SK-N-DZ (cell line): ENCODE data around the gene FAM98B.

Experiments used
- DNase-seq: peaks from one replicate; pipeline ENCODE4 v3.0.0-alpha.2; 2015; ENCODE audit warnings: low spot score

Gene FAM98B

GRCh38 chr15:38507570-38507969 is 53.6 kb downstream of the FAM98B start:
- DNase-seq: no peak

- no peak for DNase-seq
Observed at GRCh38 chr15:38508647-38509046, 54.7 kb downstream of the FAM98B start.

- no peak for DNase-seq
Observed at GRCh38 chr15:38509152-38509551, 55.2 kb downstream of the FAM98B start.

- DNase-seq: no peak
Observed at GRCh38 chr15:38512901-38513300, 59.0 kb downstream of the FAM98B start.

GRCh38 chr15:38514601-38515000 is 60.7 kb downstream of the FAM98B start:
- peak; percentile 9 for DNase-seq

GRCh38 chr15:38516626-38517025 is 62.7 kb downstream of the FAM98B start:
- DNase-seq: no peak

- DNase-seq: no peak
Observed at GRCh38 chr15:38517312-38517975, 63.5 kb downstream of the FAM98B start.

GRCh38 chr15:38518084-38518483 is 64.2 kb downstream of the FAM98B start:
- no peak for DNase-seq

- DNase-seq: no peak
Observed at GRCh38 chr15:38520035-38520434, 66.1 kb downstream of the FAM98B start.

- no peak for DNase-seq
Observed at GRCh38 chr15:38521316-38521715, 67.4 kb downstream of the FAM98B start.

- DNase-seq: no peak
Observed at GRCh38 chr15:38522922-38523321, 69.0 kb downstream of the FAM98B start.

GRCh38 chr15:38524156-38524555 is 70.2 kb downstream of the FAM98B start:
- DNase-seq: no peak

GRCh38 chr15:38525489-38525888 is 71.6 kb downstream of the FAM98B start:
- no peak for DNase-seq

GRCh38 chr15:38526158-38526557 is 72.2 kb downstream of the FAM98B start:
- DNase-seq: no peak

- no peak for DNase-seq
Observed at GRCh38 chr15:38528294-38528693, 74.4 kb downstream of the FAM98B start.

GRCh38 chr15:38530113-38530512 is 76.2 kb downstream of the FAM98B start:
- no peak for DNase-seq

- no peak for DNase-seq
Observed at GRCh38 chr15:38531509-38531908, 77.6 kb downstream of the FAM98B start.

- no peak for DNase-seq
Observed at GRCh38 chr15:38532728-38533127, 78.8 kb downstream of the FAM98B start.

GRCh38 chr15:38533416-38533915 is 79.5 kb downstream of the FAM98B start:
- no peak for DNase-seq

GRCh38 chr15:38533926-38534325 is 80.0 kb downstream of the FAM98B start:
- DNase-seq: no peak

- DNase-seq: no peak
Observed at GRCh38 chr15:38534691-38535090, 80.8 kb downstream of the FAM98B start.

GRCh38 chr15:38535491-38536200 is 81.7 kb downstream of the FAM98B start:
- no peak for DNase-seq

- no peak for DNase-seq
Observed at GRCh38 chr15:38536201-38536676, 82.3 kb downstream of the FAM98B start.
